Panc1 (cell line): ENCODE measurements around the gene FYN. TPM values are rescaled to one million over a fixed set of nuclear protein-coding genes. Genes with fewer than 3 reads are reported as not detected.

Experiments used
- ATAC-seq: fragments of 200-7000 bp; cut with Tn5 transposase; 2 replicates; pipeline ENCODE4 v1.9.1; 2020; ENCODE audit warnings: mild to moderate bottlenecking, moderate library complexity
- BruUV-seq: library from RNA; stranded (reverse); fragments of 400-500 nt; replicated peaks from 2 replicates; lab custom pipeline; 2021; lab: Mats Ljungman, UMichigan
- CTCF ChIA-PET: fragments of 300-600 bp; sonication (Branson Sonifier 250); formaldehyde crosslinking; loops from one replicate; lab custom pipeline; 2022; ENCODE audit warnings: antibody characterized with exemption; lab: Charles Lee
- POLR2A ChIA-PET: fragments of 300-600 bp; sonication (Branson Sonifier 250); formaldehyde crosslinking; loops from one replicate; lab custom pipeline; 2022; ENCODE audit warnings: antibody characterized with exemption; lab: Charles Lee
- DNase-seq: peaks from one replicate; pipeline ENCODE4 v3.0.0-alpha.2; 2010; ENCODE audit warnings: low read depth, low spot score
- H3K27ac ChIP-seq: 2 replicates; pipeline ENCODE4 v1.5.1; 2011; ENCODE audit warnings: mild to moderate bottlenecking, low read length, inconsistent platforms
- H3K27me3 ChIP-seq: fragments of 200-500 bp; sonication (Bioruptor generic); 2 replicates; pipeline ENCODE4 v1.6.0; 2014; ENCODE audit warnings: low read length, inconsistent platforms; ENCODE audit not compliant: control insufficient read depth, insufficient read depth
- H3K36me3 ChIP-seq: fragments of 200-500 bp; sonication (Bioruptor generic); 2 replicates; pipeline ENCODE4 v1.5.1; 2014; ENCODE audit warnings: inconsistent platforms, mild to moderate bottlenecking, low read length, moderate library complexity; ENCODE audit not compliant: control insufficient read depth, insufficient read depth
- H3K4me1 ChIP-seq: 2 replicates; pipeline ENCODE4 v1.5.1; 2011; ENCODE audit warnings: inconsistent platforms, mild to moderate bottlenecking, low read length, moderate library complexity; ENCODE audit not compliant: control insufficient read depth, insufficient read depth
- H3K4me3 ChIP-seq, 2 experiments: 2 replicates each; pipeline ENCODE4 v1.5.1; 2011 to 2012; ENCODE audit warnings: low read depth in 2 of 2, low read length in 2 of 2, mild to moderate bottlenecking in 2 of 2, inconsistent platforms in 1 of 2, moderate library complexity in 1 of 2
- H3K9me3 ChIP-seq: fragments of 200-500 bp; sonication (Bioruptor generic); 2 replicates; pipeline ENCODE4 v1.5.1; 2014; ENCODE audit warnings: low read depth, mild to moderate bottlenecking, inconsistent platforms, low read length, moderate library complexity; ENCODE audit not compliant: control insufficient read depth, insufficient read depth
- CTCF ChIP-seq: fragments of 450-650 bp; IDR thresholded peaks from 2 replicates; pipeline ENCODE4 v1.5.1; 2017; ENCODE audit warnings: mild to moderate bottlenecking
- POLR2AphosphoS5 ChIP-seq: IDR thresholded peaks from 2 replicates; pipeline ENCODE4 v1.6.1; 2012; ENCODE audit warnings: mild to moderate bottlenecking, low read depth, low read length, moderate library complexity
- REST ChIP-seq, 2 experiments: IDR thresholded peaks; 2 replicates each; pipeline ENCODE4 v1.6.1; 2011 to 2012; ENCODE audit warnings: low read depth in 2 of 2, control low read depth in 1 of 2, low read length in 1 of 2, mild to moderate bottlenecking in 1 of 2, moderate library complexity in 1 of 2; ENCODE audit not compliant: insufficient read depth in 1 of 2
- SIN3A ChIP-seq: IDR thresholded peaks from 2 replicates; pipeline ENCODE4 v1.6.1; 2012; ENCODE audit warnings: low read depth, mild to moderate bottlenecking, low read length, moderate library complexity, borderline replicate concordance; ENCODE audit not compliant: insufficient read depth
- TCF7L2 ChIP-seq: IDR thresholded peaks from 2 replicates; pipeline ENCODE4 v1.6.1; 2011; ENCODE audit warnings: mild to moderate bottlenecking, low read depth, low read length, inconsistent platforms
- in situ Hi-C: cut with HindIII; loops from 2 replicates; pipeline ENCODE4 v1.10.0; 2016; ENCODE audit warnings: low sequenced_read_pairs, low pct_unique_long_range_greater_than_20kb
- intact Hi-C: fragments of 100-400 bp; cut with micrococcal nuclease; formaldehyde crosslinking; loops from one replicate; pipeline ENCODE4 v1.10.0; 2022; ENCODE audit not compliant: unreplicated experiment
- total RNA-seq: library from RNA; stranded (reverse); gene quantifications from one replicate; pipeline ENCODE4 v1.2.1, GENCODE V29; 2021; ENCODE audit not compliant: unreplicated experiment

FYN gene
- total RNA-seq, 1 experiment from 2014 or later = 4.2 TPM

- no TSS peak for BruUV-seq
- DNase-seq (no peak), ATAC-seq (no peak)
- H3K27me3 ChIP-seq = peaks cover 1% of the 10 kb centered on the region; the same call in 1 of the 2 replicates
- H3K9me3 ChIP-seq = no peaks in the 10 kb centered on the region
- H3K36me3 ChIP-seq = no peaks in the 10 kb centered on the region
- no peaks in the 10 kb centered on the region for H3K4me1 ChIP-seq
- TF ChIP-seq SIN3A = no peak
- TF ChIP-seq REST (IDR thresholded peaks at IDR 0.05; ENCODE audit: insufficient read depth in 1 of 2, low read depth in 2 of 2, low read length in 1 of 2) = no peak
- TF ChIP-seq TCF7L2 = no peak
- no peak for TF ChIP-seq CTCF
- TF ChIP-seq POLR2AphosphoS5 = no peak
- in situ Hi-C loops = no loop called here
- intact Hi-C loops = no loop called here
- CTCF ChIA-PET = no interaction called here
- POLR2A ChIA-PET = no interaction called here
- H3K4me3 ChIP-seq = no peak overlapping the region
- H3K27ac ChIP-seq = no peak overlapping the region
Observed at GRCh38 chr6:111731456-111732195, 141.6 kb downstream of the FYN start.

GRCh38 chr6:111730864-111731263, 142.4 kb downstream of the FYN start:
- Histone ChIP-seq H3K27ac (no peak overlapping the region), H3K36me3 (no peaks in the 10 kb centered on the region), H3K9me3 (no peaks in the 10 kb centered on the region), H3K27me3 (no peaks in the 10 kb centered on the region; the same call in 1 of the 2 replicates), H3K4me3 (no peak overlapping the region), H3K4me1 (no peaks in the 10 kb centered on the region)
- in situ Hi-C loops (no loop called here), intact Hi-C loops (no loop called here)
- ChIA-PET POLR2A (no interaction called here), CTCF (no interaction called here)
- BruUV-seq = no TSS peak
- no peak for DNase-seq
- TF ChIP-seq TCF7L2 (no peak), SIN3A (no peak), REST (IDR thresholded peaks at IDR 0.05; ENCODE audit: insufficient read depth in 1 of 2, low read depth in 2 of 2, low read length in 1 of 2) (no peak), POLR2AphosphoS5 (no peak), CTCF (no peak)
- ATAC-seq = no peak
